DMS114 treated with DMSO at 0.1 percent for 48 hours (cell line): ENCODE measurements around the gene A1BG.
"Not testable (repeated sequence)": the region's sequence is repeated elsewhere in the genome, so short reads cannot be mapped to it uniquely, and the experiment has no call there.

Source experiments
- DNase-seq: peaks from one replicate; lab custom pipeline; 2025; ENCODE audit not compliant: unreplicated experiment; lab: John Stamatoyannopoulos, UW

A1BG gene

DNA sequence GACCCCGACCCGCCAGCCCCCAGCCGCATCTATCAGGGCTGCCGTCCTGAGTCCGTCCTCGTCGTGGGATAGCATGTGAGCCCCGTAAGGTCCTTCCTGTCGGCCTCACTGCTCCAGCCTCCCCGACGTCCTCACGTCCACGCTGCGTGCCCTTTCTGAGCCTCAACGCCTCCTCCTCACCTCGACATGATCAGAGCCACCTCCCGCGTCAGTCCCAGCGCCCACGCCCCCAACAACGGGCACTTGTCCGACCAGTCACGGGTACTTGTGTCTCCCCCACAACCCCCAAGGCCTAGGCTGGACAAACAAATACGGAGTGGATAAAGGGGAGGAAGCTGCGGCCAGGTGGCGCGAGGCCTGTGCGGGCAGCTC is 8.6 kb upstream of the A1BG start:
- DNase-seq, result peak; percentile 58

GRCh38 chr19:58357481-58358145 is 4.3 kb upstream of the A1BG start:
- no peak for DNase-seq

GRCh38 chr19:58356766-58357480 is 3.6 kb upstream of the A1BG start:
- no peak for DNase-seq

DNA sequence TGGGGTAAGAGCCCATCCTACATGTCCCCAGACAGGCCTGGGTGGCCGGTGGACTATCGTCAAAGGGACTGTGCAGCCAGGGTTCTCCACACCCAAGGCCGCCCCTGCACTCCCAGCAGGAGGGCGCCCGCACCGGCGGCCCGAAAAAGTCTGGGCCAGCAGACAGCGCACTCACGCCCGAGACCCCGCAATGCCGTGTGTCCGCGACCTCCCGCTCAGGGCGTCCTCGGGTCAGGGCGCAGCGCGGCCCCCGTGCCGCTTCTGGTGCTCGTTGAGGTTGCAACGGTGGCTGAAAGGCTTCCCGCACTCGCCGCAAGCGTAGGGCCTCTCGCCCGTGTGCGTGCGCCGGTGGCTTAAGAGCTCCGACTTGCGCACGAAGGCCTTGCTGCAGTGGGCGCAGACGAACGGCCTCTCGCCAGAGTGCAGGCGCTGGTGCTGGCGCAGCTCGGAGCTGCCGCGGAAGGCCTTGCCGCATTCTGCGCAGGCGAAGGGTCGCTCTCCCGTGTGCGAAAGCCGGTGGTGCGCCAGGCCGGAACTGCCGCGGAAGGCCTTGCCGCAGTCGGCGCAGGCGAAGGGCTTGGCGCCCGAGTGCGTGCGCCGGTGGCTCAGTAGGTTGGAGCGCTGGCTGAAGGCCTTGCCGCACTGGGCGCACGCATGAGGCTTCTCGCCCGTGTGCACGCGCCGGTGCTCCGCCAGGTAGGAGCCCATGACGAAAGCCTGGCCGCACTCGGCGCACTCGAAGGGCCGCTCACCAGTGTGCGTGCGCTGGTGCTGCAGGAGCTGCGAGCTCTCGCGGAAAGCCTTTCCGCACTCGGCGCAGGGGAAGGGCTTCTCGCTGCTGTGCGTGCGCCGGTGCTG is 2.8 kb upstream of the A1BG start:
- DNase-seq, result no peak

- DNase-seq, result no peak
Observed at GRCh38 chr19:58355215-58355796, 2.0 kb upstream of the A1BG start.

DNA sequence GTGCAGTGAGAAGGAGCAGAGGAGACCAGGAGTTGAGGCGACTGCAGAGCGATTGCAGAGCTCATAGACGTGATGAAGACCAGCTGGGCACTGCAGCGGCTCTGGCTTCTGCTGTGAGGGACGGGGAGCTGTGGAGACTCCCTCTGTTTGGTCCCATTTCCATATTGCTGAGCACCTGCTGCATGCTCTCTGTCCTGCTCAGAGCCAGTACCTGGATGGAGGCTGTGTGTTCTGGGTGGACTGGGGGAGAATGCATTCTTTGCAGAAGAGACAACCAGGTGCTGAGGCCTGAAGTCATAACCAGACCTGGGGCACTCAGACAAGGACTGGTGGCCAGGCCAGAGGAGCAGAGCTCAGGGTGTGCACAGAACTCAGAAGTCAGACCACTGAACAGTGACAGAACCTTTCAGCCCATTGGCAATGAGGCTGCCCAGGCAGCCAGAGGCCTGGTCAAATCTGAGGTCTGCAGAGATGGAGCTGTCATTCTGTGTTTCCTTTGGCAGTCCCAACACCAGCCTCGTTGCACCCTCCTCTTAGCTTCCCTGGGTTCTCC is 1.3 kb upstream of the A1BG start:
- no peak for DNase-seq

DNA sequence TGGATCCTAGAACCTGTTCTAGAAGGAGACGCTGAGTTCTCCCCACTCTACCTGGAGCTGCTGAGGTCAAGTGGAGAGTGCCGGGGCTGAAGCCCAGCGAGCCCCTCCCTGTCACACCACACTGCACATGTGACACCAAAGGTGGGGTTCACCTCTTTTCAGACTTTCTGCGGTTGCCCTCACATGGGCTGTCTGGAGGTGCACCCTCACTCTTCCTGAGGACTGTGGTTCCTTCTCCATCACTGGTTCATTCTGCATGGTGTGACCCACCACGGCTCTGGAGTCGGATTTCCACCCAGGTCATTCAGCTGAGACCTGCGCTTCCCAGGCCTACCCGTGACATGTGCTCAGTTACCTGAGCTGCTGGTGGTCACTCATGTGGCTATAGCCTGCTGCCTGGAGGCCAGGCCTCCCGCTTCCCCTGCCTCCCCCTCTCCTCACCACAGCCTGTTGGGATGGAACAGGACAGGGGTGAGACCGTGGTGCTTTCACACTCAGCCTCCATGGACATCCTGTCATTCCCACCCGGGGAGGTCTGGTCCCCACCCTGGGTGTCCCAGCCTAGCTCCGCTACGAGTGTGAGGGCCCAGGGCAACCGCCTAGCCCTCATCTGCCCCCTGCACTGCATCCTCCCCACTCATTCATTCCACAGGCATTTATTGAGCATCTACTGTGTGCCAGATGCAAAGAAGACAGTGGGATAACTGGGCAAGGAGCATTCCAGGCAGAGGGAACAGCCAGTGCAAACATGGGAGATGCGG is 605 bp upstream of the A1BG start:
- no peak for DNase-seq

DNA sequence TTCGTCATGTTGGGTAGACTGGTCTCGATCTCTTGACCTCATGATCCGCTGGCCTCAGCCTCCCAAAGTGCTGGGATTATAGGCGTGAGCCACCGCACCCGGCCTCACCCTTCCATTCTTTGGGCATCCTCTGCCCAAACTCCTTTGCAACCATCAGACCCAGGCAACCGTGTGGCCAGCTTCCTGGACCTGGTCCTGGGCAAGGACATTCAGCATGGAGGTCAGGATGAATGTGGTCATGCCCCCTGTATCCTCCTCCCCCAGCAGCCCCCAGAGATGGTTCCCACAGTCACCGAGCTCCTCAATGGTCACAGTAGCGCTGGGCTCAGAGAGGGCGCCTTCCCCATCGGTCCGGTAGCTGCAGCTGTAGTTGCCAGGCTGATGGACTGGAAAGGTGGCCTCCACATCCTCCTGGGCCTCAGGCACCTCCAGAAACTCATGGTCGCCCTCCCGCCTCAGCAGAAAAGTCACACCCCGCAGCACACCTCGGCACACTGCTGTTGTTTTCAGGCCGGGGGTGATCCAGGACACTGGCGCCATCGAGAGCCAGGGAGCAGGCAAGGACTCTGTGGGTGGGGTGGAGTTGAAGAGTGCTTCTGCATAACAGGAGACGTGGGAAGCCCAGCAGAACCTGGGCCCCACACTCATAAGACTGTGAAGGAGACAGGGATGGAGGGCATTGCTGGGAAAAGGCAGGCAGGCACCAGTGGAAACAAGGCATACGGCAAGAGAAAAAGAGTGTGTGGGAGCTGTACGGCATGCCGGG is 1.1 kb downstream of the A1BG start:
- DNase-seq, result no peak

GRCh38 chr19:58351558-58351878 is 1.8 kb downstream of the A1BG start:
- no peak for DNase-seq

DNA sequence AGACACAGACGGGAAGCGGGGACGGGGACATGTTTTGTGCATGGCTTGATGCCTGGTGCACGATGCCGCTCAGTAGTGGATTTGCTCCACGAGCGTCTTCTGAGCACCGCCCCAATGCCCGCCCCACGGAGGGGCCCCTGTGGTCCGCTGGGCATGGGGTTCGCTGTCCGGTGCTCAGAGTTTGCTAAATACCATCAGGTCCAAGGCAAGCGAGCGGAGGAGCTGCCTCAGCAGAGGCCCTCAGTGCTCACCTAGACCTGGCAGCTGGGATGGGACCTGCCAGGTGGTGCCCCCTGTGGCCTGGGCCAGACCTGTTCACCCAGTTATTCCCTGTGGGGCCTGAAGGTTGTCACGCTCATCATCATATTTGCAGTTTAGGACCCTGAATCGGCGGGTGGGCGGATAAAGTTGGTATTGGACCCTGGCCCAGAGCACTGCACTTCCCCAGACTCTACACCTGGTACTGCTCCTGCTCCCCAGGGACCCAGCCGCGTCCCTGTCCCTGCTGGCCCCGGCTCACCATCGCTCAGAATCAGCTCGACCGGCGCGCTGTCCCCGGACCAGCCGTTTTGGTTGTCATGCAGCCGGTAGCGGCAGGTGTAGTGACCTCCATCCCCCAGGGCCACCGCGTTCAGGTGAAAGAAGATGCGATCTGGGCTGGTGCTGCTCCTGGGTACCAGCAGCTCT is 2.3 kb downstream of the A1BG start:
- no peak for DNase-seq

- DNase-seq, result no peak
Observed at GRCh38 chr19:58350001-58350861, 3.1 kb downstream of the A1BG start.

DNA sequence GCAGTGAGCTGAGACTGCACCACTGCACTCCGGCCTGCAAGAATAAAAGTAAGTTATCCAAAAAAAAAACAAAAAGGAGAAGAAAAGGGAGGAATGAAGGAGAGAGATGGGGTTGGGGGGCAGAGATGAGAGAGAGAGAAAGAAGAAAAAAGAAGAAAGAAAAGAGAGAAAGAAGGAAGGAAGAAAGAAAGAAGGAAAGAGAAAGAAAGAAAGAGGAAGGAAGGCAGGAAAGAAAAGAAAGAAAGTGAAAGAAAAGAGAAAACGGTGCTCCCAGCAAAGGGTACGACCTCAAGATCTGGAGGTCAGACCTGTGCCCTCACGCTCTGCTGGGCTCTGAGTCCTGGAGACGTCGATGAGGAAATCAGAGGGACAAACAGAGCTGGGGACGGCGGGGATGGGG is 3.7 kb downstream of the A1BG start:
- DNase-seq, result no peak

GRCh38 chr19:58348080-58348479 is 5.2 kb downstream of the A1BG start:
- not testable (repeated sequence) for DNase-seq

- DNase-seq, result peak; percentile 33
Observed at GRCh38 chr19:58346961-58347929, 6.0 kb downstream of the A1BG start.

DNA sequence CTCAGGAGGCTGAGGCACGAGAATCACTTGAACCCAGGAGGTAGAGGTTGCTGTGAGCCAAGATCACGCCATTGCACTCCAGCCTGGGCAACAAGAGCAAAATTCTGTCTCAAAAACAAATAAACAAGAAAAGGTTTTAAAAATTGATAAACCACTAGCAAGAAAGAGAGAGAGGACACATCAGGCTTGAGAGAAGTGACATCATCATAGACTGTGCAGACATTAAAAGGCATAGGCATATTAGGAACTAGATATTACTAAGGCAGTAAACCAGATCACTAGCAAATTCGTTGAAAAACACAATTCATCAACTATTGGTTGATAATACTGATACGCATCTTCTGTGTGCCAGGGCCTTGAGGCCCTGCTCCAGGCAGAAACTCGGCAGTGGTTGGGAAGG is 7.7 kb downstream of the A1BG start:
- no peak for DNase-seq

- no peak for DNase-seq
Observed at GRCh38 chr19:58338825-58339558, 14.3 kb downstream of the A1BG start.

DNA sequence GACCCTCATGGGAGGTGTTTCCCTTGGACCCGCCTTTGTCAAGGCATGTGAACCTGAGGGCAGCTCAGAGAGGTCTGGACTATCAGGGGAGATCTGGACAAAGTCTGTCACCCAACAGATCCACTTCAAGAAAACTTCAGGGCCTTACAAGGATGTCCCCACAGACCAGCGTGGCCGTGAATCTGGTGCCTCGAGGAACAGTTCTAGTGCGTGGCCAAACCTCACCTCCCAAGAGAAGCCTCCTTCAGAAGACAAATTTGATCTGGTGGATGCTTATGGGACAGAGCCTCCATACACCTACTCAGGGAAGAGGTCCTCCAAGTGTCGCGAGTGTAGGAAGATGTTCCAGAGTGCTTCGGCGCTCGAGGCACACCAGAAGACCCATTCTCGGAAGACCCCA is 15.0 kb downstream of the A1BG start:
- no peak for DNase-seq
